Ascending aorta (tissue), 2 donors: ENCODE measurements around the gene EIF2S2. TPM values are rescaled to one million over a fixed set of nuclear protein-coding genes. Genes with fewer than 3 reads are reported as not detected.

Source experiments
- DNase-seq, 2 donors: peaks; one replicate each; pipeline ENCODE4 v3.0.0-alpha.2; 2019; ENCODE audit warnings: low spot score in 2 of 2
- H3K27ac ChIP-seq, 2 donors: fragments of 200-600 bp; sonication (generic); one replicate each; pipeline ENCODE4 v1.5.1; 2016 to 2017; ENCODE audit warnings: mild to moderate bottlenecking in 1 of 2
- H3K27me3 ChIP-seq: fragments of 200-600 bp; sonication (generic); one replicate; pipeline ENCODE4 v1.5.1; 2017
- H3K36me3 ChIP-seq, 2 donors: fragments of 200-600 bp; sonication (generic); one replicate each; pipeline ENCODE4 v1.5.1; 2016
- H3K4me1 ChIP-seq, 2 donors: fragments of 200-600 bp; sonication (generic); one replicate each; pipeline ENCODE4 v1.5.1; 2016 to 2017; ENCODE audit warnings: mild to moderate bottlenecking in 1 of 2
- H3K4me3 ChIP-seq, 2 donors: fragments of 200-600 bp; sonication (generic); one replicate each; pipeline ENCODE4 v1.5.1; 2016 to 2017; ENCODE audit warnings: mild to moderate bottlenecking in 1 of 2
- H3K9me3 ChIP-seq, 2 donors: fragments of 200-600 bp; sonication (generic); one replicate each; pipeline ENCODE4 v1.5.1; 2016
- intact Hi-C: fragments of 100-400 bp; cut with DNase I; formaldehyde crosslinking; loops from one replicate; pipeline ENCODE4 v1.15.1; 2023
- total RNA-seq: library from RNA; depleted of rRNA; stranded (reverse); fragments of >200 nt; gene quantifications from one replicate; pipeline ENCODE4 v1.1.0, GENCODE V29; 2016
- TF ChIP-seq, protein P1 (sequence below), 3 experiments: fragments of 200-600 bp in 2 of 3; fragments of 450-650 bp in 1 of 3; sonication (generic) in 2 of 3; IDR thresholded peaks; one replicate each; pipeline ENCODE4 v1.5.1; 2016 to 2019; ENCODE audit warnings: antibody characterized with exemption in 3 of 3, mild to moderate bottlenecking in 1 of 3, moderate library complexity in 1 of 3

EIF2S2 gene
- total RNA-seq, 1 donor from 2014 or later = 19.3 TPM

- TF ChIP-seq, protein P1, sequence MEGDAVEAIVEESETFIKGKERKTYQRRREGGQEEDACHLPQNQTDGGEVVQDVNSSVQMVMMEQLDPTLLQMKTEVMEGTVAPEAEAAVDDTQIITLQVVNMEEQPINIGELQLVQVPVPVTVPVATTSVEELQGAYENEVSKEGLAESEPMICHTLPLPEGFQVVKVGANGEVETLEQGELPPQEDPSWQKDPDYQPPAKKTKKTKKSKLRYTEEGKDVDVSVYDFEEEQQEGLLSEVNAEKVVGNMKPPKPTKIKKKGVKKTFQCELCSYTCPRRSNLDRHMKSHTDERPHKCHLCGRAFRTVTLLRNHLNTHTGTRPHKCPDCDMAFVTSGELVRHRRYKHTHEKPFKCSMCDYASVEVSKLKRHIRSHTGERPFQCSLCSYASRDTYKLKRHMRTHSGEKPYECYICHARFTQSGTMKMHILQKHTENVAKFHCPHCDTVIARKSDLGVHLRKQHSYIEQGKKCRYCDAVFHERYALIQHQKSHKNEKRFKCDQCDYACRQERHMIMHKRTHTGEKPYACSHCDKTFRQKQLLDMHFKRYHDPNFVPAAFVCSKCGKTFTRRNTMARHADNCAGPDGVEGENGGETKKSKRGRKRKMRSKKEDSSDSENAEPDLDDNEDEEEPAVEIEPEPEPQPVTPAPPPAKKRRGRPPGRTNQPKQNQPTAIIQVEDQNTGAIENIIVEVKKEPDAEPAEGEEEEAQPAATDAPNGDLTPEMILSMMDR (IDR thresholded peaks at IDR 0.05) = no peak
- Histone ChIP-seq H3K9me3 (no peaks in the 10 kb centered on the region), H3K27me3 (no peaks in the 10 kb centered on the region), H3K36me3 (peaks cover 51 to 89% of the 10 kb centered on the region in 2 donors), H3K27ac (no peak overlapping the region), H3K4me1 (no peaks in the 10 kb centered on the region), H3K4me3 (no peak overlapping the region)
- DNase-seq = no peak
- intact Hi-C loops = no loop called here
Observed at GRCh38 chr20:34076952-34077351, 35.1 kb downstream of the EIF2S2 start.

- Histone ChIP-seq H3K4me1 (no peaks in the 10 kb centered on the region), H3K27me3 (no peaks in the 10 kb centered on the region), H3K36me3 (peaks cover 38 to 80% of the 10 kb centered on the region in 2 donors), H3K4me3 (no peak overlapping the region), H3K27ac (no peak overlapping the region), H3K9me3 (no peaks in the 10 kb centered on the region)
- no peak for DNase-seq
- TF ChIP-seq, protein P1 (IDR thresholded peaks at IDR 0.05) = no peak
- intact Hi-C loops = no loop called here
Observed at GRCh38 chr20:34075647-34076046, 36.4 kb downstream of the EIF2S2 start.

GRCh38 chr20:34074101-34074760 is 37.8 kb downstream of the EIF2S2 start:
- no peaks in the 10 kb centered on the region for H3K9me3 ChIP-seq
- no peaks in the 10 kb centered on the region for H3K27me3 ChIP-seq
- intact Hi-C loops = no loop called here
- H3K4me1 ChIP-seq = peaks cover 4 to 5% of the 10 kb centered on the region in 2 donors
- H3K4me3 ChIP-seq = no peak overlapping the region
- H3K27ac ChIP-seq = no peak overlapping the region
- H3K36me3 ChIP-seq = peaks cover 27 to 66% of the 10 kb centered on the region in 2 donors
- TF ChIP-seq, protein P1 (IDR thresholded peaks at IDR 0.05) = no peak
- no peak for DNase-seq

- Histone ChIP-seq H3K4me3 (no peak overlapping the region), H3K9me3 (no peaks in the 10 kb centered on the region), H3K4me1 (peaks cover 4 to 5% of the 10 kb centered on the region in 2 donors), H3K27ac (no peak overlapping the region), H3K27me3 (no peaks in the 10 kb centered on the region), H3K36me3 (peaks cover 15 to 52% of the 10 kb centered on the region in 2 donors)
- no peak for DNase-seq
- intact Hi-C loops = no loop called here
- TF ChIP-seq, protein P1 (IDR thresholded peaks at IDR 0.05) = no peak
Observed at GRCh38 chr20:34072778-34073177, 39.3 kb downstream of the EIF2S2 start.

DNA sequence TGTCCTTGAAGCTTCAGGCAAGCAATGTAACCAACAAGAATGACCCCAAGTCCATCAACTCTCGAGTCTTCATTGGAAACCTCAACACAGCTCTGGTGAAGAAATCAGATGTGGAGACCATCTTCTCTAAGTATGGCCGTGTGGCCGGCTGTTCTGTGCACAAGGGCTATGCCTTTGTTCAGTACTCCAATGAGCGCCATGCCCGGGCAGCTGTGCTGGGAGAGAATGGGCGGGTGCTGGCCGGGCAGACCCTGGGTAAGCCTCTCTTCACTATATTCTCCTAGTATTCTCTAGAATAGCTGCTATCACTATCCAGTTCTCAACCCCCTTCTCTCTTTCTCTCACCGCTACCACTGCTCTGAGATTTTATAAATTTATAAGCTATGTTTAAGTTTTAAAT is 40.0 kb downstream of the EIF2S2 start:
- Histone ChIP-seq H3K27me3 (no peaks in the 10 kb centered on the region), H3K27ac (no peak overlapping the region), H3K4me1 (peaks cover 4 to 5% of the 10 kb centered on the region in 2 donors), H3K36me3 (peaks cover 9 to 45% of the 10 kb centered on the region in 2 donors), H3K9me3 (no peaks in the 10 kb centered on the region), H3K4me3 (no peak overlapping the region)
- intact Hi-C loops = no loop called here
- TF ChIP-seq, protein P1 (IDR thresholded peaks at IDR 0.05) = no peak
- no peak for DNase-seq
